Pulmonary artery endothelial cell (primary cell): Measurements from ENCODE around the gene MAD1L1. TPM values are rescaled to one million over a fixed set of nuclear protein-coding genes. Genes with fewer than 3 reads are reported as not detected.
"Not testable (repeated sequence)": the region's sequence is repeated elsewhere in the genome, so short reads cannot be mapped to it uniquely, and the experiment has no call there.

Experiments used
- DNase-seq: peaks from one replicate; pipeline ENCODE4 v3.0.0-alpha.2; 2011; ENCODE audit warnings: low read depth, low spot score
- total RNA-seq: library from RNA; depleted of rRNA; stranded (reverse); fragments of >200 nt; gene quantifications from 2 replicates; pipeline ENCODE4 v1.2.3, GENCODE V29; 2014

The MAD1L1 gene
- total RNA-seq, 1 donor from 2014 or later: 53.2 TPM

GRCh38 chr7:1844336-1844950 is 388.3 kb downstream of the MAD1L1 start:
- no peak for DNase-seq

GRCh38 chr7:1843921-1844335 is 388.8 kb downstream of the MAD1L1 start:
- DNase-seq: no peak

DNA sequence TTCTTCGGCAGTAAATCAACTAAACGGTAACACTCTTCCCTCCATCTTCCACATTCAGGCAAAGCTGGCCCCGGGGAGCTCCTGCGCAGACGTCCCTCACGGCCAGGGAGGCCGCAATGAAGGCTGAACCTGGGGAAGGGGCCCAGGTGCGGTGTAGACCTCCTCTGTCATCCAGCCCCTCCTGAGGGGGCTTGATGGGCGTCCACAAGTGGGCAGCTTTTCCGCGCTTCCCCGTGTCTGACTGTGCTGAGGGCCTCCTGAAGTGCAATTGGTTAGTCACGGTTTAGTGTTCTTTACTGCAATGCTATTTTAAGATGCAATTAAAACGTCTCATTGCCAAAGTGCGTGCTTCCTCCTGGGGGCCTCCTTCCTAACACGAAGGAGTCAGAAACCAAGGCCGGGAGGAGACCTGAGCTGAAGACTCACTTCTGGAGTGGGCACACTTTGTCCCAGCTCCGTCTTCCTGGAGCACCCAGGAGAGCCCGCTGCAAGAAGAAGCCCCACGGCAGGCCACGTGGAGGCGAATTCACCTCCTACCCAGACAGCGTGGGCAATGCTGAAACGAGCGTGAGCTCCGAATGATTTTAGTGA is 389.4 kb downstream of the MAD1L1 start:
- no peak for DNase-seq

- DNase-seq: no peak
Measured at GRCh38 chr7:1842321-1843221, 390.2 kb downstream of the MAD1L1 start.

DNA sequence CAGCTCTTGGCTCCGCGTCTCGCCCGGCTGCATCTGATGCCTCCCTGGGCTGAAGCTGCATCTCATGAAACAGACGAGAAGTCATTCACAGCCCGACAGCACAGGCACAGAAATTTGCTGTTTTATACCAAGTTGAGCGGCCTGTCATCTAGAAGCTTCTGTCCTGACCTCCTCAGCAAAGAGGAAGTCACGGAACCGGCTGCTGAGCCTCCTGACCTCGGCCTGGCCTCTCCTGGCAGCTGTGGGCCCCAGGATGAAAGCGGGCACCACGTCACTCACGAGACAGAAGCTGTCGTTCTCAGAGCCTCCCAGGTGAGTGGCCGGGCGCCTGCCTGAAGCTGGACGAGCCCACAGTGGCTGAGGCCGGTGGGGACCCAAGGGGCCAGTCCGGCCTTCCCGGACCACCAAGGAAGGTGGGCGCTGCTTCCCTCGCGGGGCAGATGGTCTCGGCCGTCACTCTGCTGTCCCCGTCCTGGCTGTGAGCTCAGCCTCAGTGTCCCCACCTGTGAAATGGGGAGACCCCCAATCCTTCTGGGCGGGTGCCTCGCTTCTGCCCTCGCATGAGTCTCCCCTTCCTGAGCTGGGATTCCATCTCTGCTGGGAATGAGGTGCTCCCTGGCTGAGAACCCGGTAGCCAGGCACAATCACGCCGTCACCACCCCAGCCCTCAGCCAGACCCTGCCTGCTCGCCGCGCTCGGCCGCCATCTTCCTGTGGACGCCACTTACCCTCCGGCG is 391.3 kb downstream of the MAD1L1 start:
- not testable (repeated sequence) for DNase-seq

DNA sequence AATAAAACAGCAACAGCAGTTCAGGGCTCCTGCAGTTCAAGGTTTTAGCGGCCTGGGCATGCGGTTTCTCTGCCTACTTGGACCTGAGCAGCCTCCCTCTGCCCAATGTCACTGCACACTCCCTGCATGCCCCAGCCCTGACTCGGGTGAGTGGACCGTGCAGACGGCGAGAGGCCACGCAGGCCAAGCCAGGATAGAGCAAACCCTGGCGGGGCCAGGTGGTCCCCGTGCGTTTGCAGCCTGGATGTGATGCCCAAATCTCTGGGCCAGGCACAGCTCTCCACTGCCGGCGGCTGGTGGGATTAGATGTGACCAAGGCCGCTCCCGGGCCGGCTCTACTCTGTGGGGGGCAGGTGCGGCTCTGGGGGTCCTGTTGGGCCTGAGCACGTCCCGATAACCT is 392.0 kb downstream of the MAD1L1 start:
- not testable (repeated sequence) for DNase-seq

DNA sequence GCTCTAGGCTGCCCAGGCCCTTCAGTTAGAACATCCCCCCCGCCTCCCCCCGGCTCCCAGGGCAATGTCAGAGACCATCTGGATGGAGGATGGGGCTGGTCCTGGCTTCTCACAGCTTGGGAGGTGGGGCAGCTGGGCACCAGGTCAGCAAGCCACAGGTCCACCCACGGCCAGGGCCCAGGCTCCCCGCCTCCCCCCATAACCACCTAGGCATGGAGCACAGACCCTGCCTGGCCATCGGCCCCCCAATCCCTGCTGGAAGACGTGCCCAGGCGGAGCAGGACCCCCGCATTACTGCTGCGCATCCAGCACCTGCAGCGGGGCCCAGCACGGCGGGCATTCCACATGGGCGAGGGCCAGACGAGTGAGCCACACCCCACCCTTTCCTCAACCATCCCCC is 393.0 kb downstream of the MAD1L1 start:
- DNase-seq: no peak

- DNase-seq: not testable (repeated sequence)
Measured at GRCh38 chr7:1838911-1839531, 393.7 kb downstream of the MAD1L1 start.

DNA sequence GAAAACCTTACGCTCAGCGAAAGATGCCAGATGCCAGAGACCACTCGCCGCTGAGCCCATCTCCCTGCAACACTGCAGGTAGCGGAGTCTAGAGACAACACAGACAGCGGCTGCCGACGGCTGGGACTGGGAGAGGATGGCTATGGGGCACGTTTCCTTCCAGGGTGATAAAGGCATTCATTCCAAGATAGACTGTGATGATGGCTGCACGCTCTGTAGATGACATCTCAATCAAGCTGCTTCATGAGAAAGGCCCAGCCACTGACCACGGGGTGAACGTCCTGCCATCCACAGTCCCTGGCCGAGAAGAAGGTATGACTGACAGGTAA is 394.2 kb downstream of the MAD1L1 start:
- not testable (repeated sequence) for DNase-seq

GRCh38 chr7:1837696-1838543 is 394.8 kb downstream of the MAD1L1 start:
- not testable (repeated sequence) for DNase-seq

DNA sequence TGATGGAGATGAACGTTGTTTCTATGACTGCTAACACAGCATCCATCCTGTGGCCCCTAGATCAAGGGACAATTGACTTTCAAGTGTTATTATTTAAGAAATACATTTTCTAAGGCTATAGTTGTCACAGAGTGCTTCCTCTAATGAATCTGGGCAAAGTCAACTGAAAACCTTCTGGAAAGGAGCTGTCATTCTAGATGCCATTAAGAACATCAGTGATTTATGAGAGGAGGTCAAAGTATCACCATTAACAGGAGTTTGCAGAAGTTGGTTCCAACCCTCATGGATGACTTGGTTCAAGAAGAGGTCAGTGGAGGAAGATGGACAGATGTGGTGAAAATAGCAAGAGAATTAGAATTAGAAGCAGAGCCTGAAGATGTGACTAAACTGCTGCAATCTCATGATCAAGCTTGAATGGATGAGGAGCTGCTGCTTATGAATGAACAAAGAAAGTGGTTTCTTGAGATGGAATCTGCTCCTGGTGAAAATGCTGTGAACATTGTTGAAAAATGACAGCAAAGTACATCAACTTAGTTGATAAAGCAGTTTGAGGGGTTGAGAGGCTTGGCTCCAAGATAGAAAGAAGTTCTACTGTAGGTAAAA is 400.7 kb downstream of the MAD1L1 start:
- DNase-seq: not testable (repeated sequence)

GRCh38 chr7:1831471-1831870 is 401.3 kb downstream of the MAD1L1 start:
- DNase-seq: not testable (repeated sequence)

GRCh38 chr7:1829668-1830067 is 403.1 kb downstream of the MAD1L1 start:
- not testable (repeated sequence) for DNase-seq

DNA sequence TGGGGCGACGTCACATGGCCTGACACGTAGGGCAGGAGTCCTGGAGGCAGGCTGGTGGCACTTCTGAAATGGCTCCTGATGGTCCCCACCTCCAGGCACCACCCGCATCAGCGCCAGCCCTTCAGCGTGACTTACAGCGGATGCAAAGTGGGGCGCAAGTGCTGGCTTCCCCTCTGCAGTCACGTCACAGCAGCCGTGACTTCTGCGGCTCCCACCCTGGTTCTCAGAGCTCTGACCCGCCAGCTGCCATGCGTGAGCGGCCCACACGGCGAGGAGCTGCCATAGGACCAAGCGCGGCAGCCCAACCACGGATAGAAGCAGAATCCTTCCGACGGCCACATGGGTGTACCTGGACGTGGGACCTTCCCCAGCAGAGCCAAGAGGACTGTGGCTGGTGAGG is 403.6 kb downstream of the MAD1L1 start:
- DNase-seq: no peak

DNA sequence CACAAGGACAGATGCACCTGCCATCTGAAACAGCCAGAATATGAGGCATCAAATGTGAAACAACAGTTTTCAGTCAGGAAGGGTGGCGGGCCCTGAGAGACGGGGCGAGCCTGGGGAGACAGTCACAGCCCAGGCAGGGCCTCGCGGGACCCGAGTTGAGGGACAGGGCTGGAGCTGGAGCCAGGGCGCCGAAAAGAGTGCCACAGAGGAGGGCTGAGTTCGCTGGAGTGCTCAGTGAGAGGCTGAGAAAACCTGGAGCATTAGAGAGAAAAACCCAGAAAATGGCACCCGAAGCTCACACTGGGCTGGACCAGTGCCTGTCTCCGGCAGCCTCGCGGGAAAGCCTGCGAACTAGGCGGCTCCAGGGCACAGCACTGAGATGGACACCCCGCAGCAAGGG is 404.6 kb downstream of the MAD1L1 start:
- not testable (repeated sequence) for DNase-seq

DNA sequence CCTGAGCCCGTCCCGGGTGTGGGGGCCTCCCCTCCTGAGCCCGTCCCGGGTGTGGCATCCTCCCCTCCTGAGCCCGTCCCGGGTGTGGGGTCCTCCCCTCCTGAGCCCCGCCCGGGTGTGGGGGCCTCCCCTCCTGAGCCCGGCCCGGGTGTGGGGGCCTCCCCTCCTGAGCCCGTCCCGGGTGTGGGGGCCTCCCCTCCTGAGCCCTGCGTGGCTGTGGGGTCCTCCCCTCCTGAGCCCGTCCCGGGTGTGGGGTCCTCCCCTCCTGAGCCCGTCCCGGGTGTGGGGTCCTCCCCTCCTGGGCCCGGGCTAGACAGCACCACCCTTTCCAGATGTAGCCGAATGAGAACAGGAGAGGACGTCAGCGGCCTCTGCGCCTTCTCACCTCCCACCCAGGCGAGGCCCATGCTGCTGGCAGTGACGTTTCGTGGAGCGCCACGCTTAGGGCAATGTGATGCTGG is 405.2 kb downstream of the MAD1L1 start:
- DNase-seq: not testable (repeated sequence)

- not testable (repeated sequence) for DNase-seq
Measured at GRCh38 chr7:1826931-1827330, 405.8 kb downstream of the MAD1L1 start.

DNA sequence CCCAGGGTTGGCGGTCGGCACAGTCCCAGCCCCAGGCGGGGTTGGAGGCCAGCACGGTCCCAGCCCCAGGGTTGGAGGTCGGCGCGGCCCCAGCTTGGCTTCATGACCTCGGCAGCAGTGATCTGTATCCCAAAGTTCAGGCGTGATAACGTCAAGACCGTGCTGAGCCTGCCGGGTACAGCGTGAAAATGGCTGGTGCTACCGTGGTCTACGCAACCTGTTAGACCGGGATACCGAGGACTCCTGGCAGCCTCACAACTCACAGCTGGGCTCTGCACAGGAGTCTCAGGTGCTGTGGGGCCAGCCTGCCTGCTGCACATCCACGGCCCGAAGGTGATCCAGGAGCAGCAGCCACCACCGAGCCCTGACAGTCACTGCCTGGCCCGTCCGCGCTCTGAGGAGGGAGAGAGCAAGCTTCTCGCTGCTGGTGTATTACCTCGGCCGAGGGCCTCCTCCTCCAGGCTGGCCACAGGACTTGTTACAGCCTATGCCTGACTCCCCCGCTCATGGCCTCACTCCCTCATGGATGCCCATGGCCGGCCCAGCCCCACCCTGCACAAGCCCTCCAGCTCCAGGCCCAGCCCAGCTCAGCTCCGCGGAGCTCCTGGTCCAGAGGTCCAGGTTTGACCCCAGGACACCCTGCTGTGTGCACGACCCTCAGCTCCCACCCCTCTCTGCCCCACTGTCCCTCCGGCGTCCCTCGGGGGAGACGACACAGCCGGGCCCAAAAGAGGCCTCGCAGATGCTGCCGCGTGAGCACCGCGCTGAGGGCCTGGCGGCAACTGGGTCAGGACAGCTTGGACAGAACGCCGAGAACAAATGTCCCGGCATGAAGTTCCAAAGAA is 406.6 kb downstream of the MAD1L1 start:
- DNase-seq: no peak

- not testable (repeated sequence) for DNase-seq
Measured at GRCh38 chr7:1825647-1825896, 407.2 kb downstream of the MAD1L1 start.
